ENCODE data around the gene PTPRN2. TPM values are rescaled to one million over a fixed set of nuclear protein-coding genes. Genes with fewer than 3 reads are reported as not detected.

Gene PTPRN2
- total and polyA plus RNA-seq, 9 of the 15 experiments (the other 6 are each of a cell fraction or from before 2014, with no cell fraction given): not detected

DNA sequence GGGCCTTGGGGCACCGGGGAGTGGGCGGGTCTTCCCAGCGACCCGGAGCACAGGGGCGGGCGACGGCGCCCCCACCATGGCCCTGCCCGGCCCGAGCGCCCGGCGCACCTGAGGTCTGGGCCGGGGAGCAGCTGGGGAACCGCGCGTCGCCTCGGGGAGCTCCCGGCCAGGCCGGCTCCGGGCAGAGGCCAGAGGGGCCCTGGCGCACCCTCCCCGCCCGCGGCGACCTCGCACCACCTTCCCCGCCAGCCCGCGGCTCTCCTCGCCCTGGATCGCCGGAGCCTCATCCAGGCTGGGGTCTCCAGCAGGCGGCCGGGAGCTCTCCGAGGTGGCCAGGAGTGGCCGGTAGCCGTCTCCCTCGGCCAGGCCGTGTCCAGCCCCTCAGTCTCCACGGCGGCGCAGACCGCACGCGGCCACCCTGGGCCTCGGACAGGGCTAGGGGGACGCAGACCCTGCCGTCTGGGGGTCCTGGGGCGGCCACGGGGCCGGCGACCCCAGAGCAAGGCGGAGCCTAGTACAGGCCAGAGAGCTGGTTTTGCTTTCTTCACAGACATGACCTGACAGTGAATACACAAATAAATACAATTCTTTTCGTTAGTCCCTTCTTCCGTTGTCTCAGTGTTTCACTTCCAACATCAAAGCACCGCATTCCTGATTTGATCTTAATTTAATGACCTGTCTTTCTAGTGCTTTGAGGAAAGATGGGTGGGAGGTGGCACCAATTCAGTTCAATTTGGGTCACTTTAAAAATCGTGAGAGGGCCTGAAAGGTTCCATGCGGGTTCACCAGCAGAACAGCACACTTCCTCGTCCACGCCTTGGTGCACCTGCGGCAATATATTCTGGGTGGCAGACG, 893.9 kb downstream of the PTPRN2 start:
- ChIA-PET POLR2A (no interaction called here), CTCF (ENCODE audit: low intra/inter-chr PET ratio) (interaction anchor here (1.0 kb wide), 1 partner anchor 15 kb away, joined by 3 read pairs; no protein-coding TSS in a partner anchor)
- FAIRE-seq (no peak), ATAC-seq (peak; percentile 42; the same call in 1 of the 3 replicates), DNase-seq (ENCODE audit: extremely low read depth in 1 of 4, low spot score in 3 of 4) (no peak)
- no peak overlapping the region for H3K4me2 ChIP-seq (ENCODE audit: insufficient read depth, low read length)
- peaks cover 9 to 46% of the 10 kb centered on the region in 2 experiments; a peak in 4 of 5 replicates for H3K27me3 ChIP-seq (ENCODE audit: control insufficient read depth in 2 of 2, insufficient read depth in 2 of 2, low read length in 2 of 2)
- no peaks in the 10 kb centered on the region for H3K9me1 ChIP-seq (ENCODE audit: control insufficient read depth, insufficient read depth, low read length)
- no peak overlapping the region for H3K4me3 ChIP-seq
- H3K9ac ChIP-seq (ENCODE audit: insufficient read depth in 1 of 2, low read depth in 2 of 2, low read length in 2 of 2): no peak overlapping the region
- H3K4me1 ChIP-seq (replicated peaks in 1 of 2; ENCODE audit: control insufficient read depth in 2 of 2, insufficient read depth in 2 of 2, low read length in 2 of 2): peaks cover 0 to 14% of the 10 kb centered on the region in 2 experiments; a peak in 1 of 5 replicates
- no peaks in the 10 kb centered on the region for H3K9me3 ChIP-seq (replicated peaks; ENCODE audit: control insufficient read depth, insufficient read depth, low read depth, low read length)
- intact Hi-C loops (cut with micrococcal nuclease) (no loop called here), in situ Hi-C loops (cut with MboI) (no loop called here)
- H3K79me2 ChIP-seq (ENCODE audit: control insufficient read depth, insufficient read depth, low read length): no peaks in the 10 kb centered on the region
- no peak overlapping the region for H2AFZ ChIP-seq (ENCODE audit: low read depth, low read length)
- BruUV-seq (replicated peaks): no TSS peak
- H4K20me1 ChIP-seq (replicated peaks; ENCODE audit: control insufficient read depth, insufficient read depth, low read length): no peaks in the 10 kb centered on the region
- no peaks in the 10 kb centered on the region for H3K36me3 ChIP-seq (ENCODE audit: control insufficient read depth, insufficient read depth, low read length)
- H3K27ac ChIP-seq (ENCODE audit: extremely low read depth, low read depth, low read length): no peak overlapping the region
- 9% methylated on average over 45 of the region's 64 CpGs for WGBS (ENCODE audit: insufficient coverage, low coverage, missing lambda C conversion rate)
- TF ChIP-seq, protein P1, sequence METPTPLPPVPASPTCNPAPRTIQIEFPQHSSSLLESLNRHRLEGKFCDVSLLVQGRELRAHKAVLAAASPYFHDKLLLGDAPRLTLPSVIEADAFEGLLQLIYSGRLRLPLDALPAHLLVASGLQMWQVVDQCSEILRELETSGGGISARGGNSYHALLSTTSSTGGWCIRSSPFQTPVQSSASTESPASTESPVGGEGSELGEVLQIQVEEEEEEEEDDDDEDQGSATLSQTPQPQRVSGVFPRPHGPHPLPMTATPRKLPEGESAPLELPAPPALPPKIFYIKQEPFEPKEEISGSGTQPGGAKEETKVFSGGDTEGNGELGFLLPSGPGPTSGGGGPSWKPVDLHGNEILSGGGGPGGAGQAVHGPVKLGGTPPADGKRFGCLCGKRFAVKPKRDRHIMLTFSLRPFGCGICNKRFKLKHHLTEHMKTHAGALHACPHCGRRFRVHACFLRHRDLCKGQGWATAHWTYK (CRISPR knock-in tag; IDR thresholded peaks at IDR 0.05): no peak
- TF ChIP-seq MED1 (CRISPR knock-in tag; IDR thresholded peaks at IDR 0.05; ENCODE audit: borderline replicate concordance) (no peak), PHF20 (IDR thresholded peaks at IDR 0.05; ENCODE audit: partially characterized antibody) (no peak), POLR2AphosphoS2 (IDR thresholded peaks at IDR 0.05; ENCODE audit: low read length) (no peak)
- TF ChIP-seq, protein P2, sequence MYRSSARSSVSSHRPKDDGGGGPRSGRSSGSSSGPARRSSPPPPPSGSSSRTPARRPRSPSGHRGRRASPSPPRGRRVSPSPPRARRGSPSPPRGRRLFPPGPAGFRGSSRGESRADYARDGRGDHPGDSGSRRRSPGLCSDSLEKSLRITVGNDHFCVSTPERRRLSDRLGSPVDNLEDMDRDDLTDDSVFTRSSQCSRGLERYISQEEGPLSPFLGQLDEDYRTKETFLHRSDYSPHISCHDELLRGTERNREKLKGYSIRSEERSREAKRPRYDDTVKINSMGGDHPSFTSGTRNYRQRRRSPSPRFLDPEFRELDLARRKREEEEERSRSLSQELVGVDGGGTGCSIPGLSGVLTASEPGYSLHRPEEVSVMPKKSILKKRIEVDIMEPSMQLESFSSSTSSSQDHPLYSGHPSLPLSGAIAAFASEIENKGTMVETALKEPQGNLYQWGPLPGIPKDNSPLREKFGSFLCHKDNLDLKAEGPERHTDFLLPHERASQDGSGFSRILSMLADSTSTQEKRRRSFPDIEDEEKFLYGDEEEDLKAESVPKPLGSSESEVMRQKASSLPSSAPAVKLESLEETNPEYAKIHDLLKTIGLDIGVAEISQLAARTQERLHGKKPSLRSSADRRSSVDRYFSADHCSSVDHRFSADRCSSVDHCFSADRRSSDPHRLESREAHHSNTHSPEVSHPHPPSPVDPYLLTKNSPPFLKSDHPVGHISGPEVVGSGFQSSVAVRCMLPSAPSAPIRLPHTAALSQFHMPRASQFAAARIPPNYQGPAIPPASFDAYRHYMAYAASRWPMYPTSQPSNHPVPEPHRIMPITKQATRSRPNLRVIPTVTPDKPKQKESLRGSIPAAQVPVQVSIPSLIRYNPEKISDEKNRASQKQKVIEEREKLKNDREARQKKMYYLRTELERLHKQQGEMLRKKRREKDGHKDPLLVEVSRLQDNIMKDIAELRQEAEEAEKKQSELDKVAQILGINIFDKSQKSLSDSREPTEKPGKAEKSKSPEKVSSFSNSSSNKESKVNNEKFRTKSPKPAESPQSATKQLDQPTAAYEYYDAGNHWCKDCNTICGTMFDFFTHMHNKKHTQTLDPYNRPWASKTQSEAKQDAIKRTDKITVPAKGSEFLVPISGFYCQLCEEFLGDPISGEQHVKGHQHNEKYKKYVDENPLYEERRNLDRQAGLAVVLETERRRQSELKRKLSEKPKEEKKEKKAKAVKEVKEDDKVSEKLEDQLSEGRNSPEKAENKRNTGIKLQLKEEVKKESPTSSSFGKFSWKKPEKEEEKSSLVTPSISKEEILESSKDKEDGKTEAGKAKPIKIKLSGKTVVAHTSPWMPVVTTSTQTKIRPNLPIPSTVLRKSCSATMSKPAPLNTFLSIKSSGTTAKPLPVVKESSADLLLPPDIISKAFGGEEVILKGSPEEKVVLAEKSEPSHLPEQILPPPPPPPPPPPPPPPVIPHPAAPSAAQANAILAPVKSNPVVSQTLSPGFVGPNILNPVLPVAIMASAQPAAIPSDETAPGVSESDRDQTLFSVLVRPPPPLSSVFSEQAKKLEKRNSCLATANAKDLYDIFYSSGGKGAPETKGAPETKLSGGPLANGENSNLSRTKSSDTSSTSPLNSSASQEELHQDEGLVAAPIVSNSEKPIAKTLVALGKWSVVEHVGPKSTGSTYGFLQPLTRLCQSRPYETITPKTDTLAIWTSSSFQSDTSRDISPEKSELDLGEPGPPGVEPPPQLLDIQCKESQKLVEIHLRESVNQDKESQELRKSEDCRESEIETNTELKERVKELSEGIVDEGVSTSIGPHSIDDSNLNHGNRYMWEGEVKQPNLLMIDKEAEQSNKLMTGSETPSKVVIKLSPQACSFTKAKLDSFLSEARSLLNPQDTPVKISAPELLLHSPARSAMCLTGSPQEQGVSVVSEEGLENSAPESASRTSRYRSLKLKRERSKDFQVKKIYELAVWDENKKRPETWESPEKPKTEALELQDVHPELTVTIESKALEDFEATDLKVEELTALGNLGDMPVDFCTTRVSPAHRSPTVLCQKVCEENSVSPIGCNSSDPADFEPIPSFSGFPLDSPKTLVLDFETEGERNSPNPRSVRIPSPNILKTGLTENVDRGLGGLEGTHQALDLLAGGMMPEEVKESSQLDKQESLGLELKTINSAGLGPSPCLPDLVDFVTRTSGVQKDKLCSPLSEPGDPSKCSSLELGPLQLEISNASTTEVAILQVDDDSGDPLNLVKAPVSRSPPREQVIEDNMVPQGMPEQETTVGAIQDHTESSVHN (IDR thresholded peaks at IDR 0.05; ENCODE audit: borderline replicate concordance in 1 of 2, low read depth in 1 of 2): no peak
- TF ChIP-seq, protein P3, sequence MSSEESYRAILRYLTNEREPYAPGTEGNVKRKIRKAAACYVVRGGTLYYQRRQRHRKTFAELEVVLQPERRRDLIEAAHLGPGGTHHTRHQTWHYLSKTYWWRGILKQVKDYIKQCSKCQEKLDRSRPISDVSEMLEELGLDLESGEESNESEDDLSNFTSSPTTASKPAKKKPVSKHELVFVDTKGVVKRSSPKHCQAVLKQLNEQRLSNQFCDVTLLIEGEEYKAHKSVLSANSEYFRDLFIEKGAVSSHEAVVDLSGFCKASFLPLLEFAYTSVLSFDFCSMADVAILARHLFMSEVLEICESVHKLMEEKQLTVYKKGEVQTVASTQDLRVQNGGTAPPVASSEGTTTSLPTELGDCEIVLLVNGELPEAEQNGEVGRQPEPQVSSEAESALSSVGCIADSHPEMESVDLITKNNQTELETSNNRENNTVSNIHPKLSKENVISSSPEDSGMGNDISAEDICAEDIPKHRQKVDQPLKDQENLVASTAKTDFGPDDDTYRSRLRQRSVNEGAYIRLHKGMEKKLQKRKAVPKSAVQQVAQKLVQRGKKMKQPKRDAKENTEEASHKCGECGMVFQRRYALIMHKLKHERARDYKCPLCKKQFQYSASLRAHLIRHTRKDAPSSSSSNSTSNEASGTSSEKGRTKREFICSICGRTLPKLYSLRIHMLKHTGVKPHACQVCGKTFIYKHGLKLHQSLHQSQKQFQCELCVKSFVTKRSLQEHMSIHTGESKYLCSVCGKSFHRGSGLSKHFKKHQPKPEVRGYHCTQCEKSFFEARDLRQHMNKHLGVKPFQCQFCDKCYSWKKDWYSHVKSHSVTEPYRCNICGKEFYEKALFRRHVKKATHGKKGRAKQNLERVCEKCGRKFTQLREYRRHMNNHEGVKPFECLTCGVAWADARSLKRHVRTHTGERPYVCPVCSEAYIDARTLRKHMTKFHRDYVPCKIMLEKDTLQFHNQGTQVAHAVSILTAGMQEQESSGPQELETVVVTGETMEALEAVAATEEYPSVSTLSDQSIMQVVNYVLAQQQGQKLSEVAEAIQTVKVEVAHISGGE (CRISPR knock-in tag; IDR thresholded peaks at IDR 0.05): no peak
